CD14-positive monocyte (primary cell): ENCODE results near the gene ANTXR1. TPM values are rescaled to one million over a fixed set of nuclear protein-coding genes. Genes with fewer than 3 reads are reported as not detected.

Source experiments
- DNase-seq, 3 donors: peaks; one replicate each; pipeline ENCODE4 v3.0.0-alpha.2; 2011 to 2022
- H2AFZ ChIP-seq: 2 replicates; pipeline ENCODE4 v1.6.0; 2012; ENCODE audit warnings: mild to moderate bottlenecking, low read depth, low read length, inconsistent platforms; ENCODE audit not compliant: insufficient read depth, poor library complexity, severe bottlenecking
- H3K27ac ChIP-seq, 2 donors: 1 replicate in 1 of 2; 2 replicates in 1 of 2; pipeline ENCODE4 v1.5.1; 2012 to 2013; ENCODE audit warnings: low read length in 2 of 2, control low read depth in 1 of 2, inconsistent platforms in 1 of 2, low read depth in 1 of 2, mild to moderate bottlenecking in 1 of 2
- H3K27me3 ChIP-seq, 2 donors: one replicate each; pipeline versions ENCODE4 v1.6.0 to v1.6.1; 2011 to 2013; ENCODE audit warnings: low read length in 2 of 2; ENCODE audit not compliant: control insufficient read depth in 2 of 2, insufficient read depth in 2 of 2
- H3K36me3 ChIP-seq, 2 donors: replicated peaks in 1 of 2; 1 replicate in 1 of 2; 2 replicates in 1 of 2; pipeline versions ENCODE4 v1.5.1 to v1.6.1; 2012 to 2013; ENCODE audit warnings: low read length in 2 of 2, control low read depth in 1 of 2, inconsistent platforms in 1 of 2, mild to moderate bottlenecking in 1 of 2; ENCODE audit not compliant: insufficient read depth in 2 of 2, control insufficient read depth in 1 of 2
- H3K4me1 ChIP-seq, 2 donors: 1 replicate in 1 of 2; 2 replicates in 1 of 2; pipeline versions ENCODE4 v1.5.1 to v1.6.1; 2012 to 2013; ENCODE audit warnings: low read length in 2 of 2, control low read depth in 1 of 2, inconsistent platforms in 1 of 2, mild to moderate bottlenecking in 1 of 2, moderate library complexity in 1 of 2; ENCODE audit not compliant: insufficient read depth in 2 of 2, control insufficient read depth in 1 of 2
- H3K4me2 ChIP-seq: replicated peaks from 2 replicates; pipeline ENCODE3; 2012; ENCODE audit warnings: low read length, moderate library complexity, mild to moderate bottlenecking; ENCODE audit not compliant: poor library complexity, severe bottlenecking; ENCODE audit errors: extremely low read depth
- H3K4me3 ChIP-seq, 3 experiments: fragments of 200-600 bp in 1 of 3; sonication (generic) in 1 of 3; replicated peaks in 1 of 3; 1 replicate in 2 of 3; 2 replicates in 1 of 3; pipeline ENCODE4 v1.5.1; 2011 to 2013; ENCODE audit warnings: low read length in 3 of 3, mild to moderate bottlenecking in 3 of 3, control low read depth in 2 of 3, low read depth in 2 of 3, inconsistent platforms in 1 of 3, moderate library complexity in 1 of 3
- H3K79me2 ChIP-seq: 2 replicates; pipeline ENCODE4 v1.6.0; 2012; ENCODE audit warnings: mild to moderate bottlenecking, control low read depth, inconsistent platforms, low read length, moderate library complexity; ENCODE audit not compliant: insufficient read depth
- H3K9ac ChIP-seq: 2 replicates; pipeline ENCODE4 v1.6.0; 2017; ENCODE audit warnings: low read length, mild to moderate bottlenecking; ENCODE audit not compliant: insufficient read depth, poor library complexity, severe bottlenecking
- H3K9me3 ChIP-seq, 2 donors: replicated peaks in 1 of 2; 1 replicate in 1 of 2; 2 replicates in 1 of 2; pipeline versions ENCODE4 v1.5.1 to v1.6.1; 2012 to 2013; ENCODE audit warnings: low read length in 2 of 2, control low read depth in 1 of 2; ENCODE audit not compliant: control insufficient read depth in 1 of 2, insufficient read depth in 1 of 2
- H4K20me1 ChIP-seq: 2 replicates; pipeline ENCODE4 v1.6.0; 2012; ENCODE audit warnings: mild to moderate bottlenecking, low read length, control low read depth, moderate library complexity; ENCODE audit not compliant: insufficient read depth
- H3K27ac Mint-ChIP-seq, 7 donors: one replicate each; pipeline ENCODE4 v1.8.0; 2020; ENCODE audit warnings: mild to moderate bottlenecking in 7 of 7, mixed read lengths in 7 of 7, moderate library complexity in 6 of 7, inconsistent platforms in 2 of 7
- H3K27me3 Mint-ChIP-seq, 3 donors: one replicate each; pipeline ENCODE4 v1.8.0; 2021 to 2022; ENCODE audit warnings: low read depth in 3 of 3, mild to moderate bottlenecking in 3 of 3, mixed read lengths in 3 of 3, moderate library complexity in 3 of 3, inconsistent platforms in 1 of 3
- H3K36me3 Mint-ChIP-seq, 2 donors: one replicate each; pipeline ENCODE4 v1.8.0; 2020; ENCODE audit warnings: mixed read lengths in 2 of 2, inconsistent platforms in 1 of 2, mild to moderate bottlenecking in 1 of 2
- H3K4me1 Mint-ChIP-seq: one replicate; pipeline ENCODE4 v1.8.0; 2020; ENCODE audit warnings: mild to moderate bottlenecking, mixed read lengths
- H3K4me3 Mint-ChIP-seq, 2 donors: one replicate each; pipeline ENCODE4 v1.8.0; 2020; ENCODE audit warnings: mild to moderate bottlenecking in 2 of 2, mixed read lengths in 2 of 2, moderate library complexity in 1 of 2
- H3K9me3 Mint-ChIP-seq, 7 donors: one replicate each; pipeline ENCODE4 v1.8.0; 2020 to 2022; ENCODE audit warnings: mixed read lengths in 7 of 7, mild to moderate bottlenecking in 6 of 7, moderate library complexity in 6 of 7, inconsistent platforms in 2 of 7
- WGBS: methylation state at CpG from one replicate; pipeline ENCODE4 v1.1.5; 2013; ENCODE audit warnings: missing lambda C conversion rate; ENCODE audit not compliant: insufficient coverage; 5-methylcytosine and 5-hydroxymethylcytosine counted together
- intact Hi-C, 2 donors: fragments of 100-400 bp; cut with micrococcal nuclease; formaldehyde crosslinking; loops; one replicate each; pipeline versions ENCODE4 v1.15.0 to v1.15.1; 2023
- polyA plus RNA-seq, 3 donors: library from polyadenylated mRNA; depleted of rRNA in 1 of 3; unstranded in 2 of 3; stranded (reverse) in 1 of 3; fragments of 300-500 nt in 2 of 3; fragments of >200 nt in 1 of 3; fragmentation: Illumina TruSeq in 2 of 3; gene quantifications; 1 replicate in 2 of 3; 2 replicates in 1 of 3; pipeline ENCODE4 v1.2.3, GENCODE V29; 2012 to 2021
- TF ChIP-seq, protein P1 (sequence below): fragments of 200-600 bp; IDR thresholded peaks from one replicate; pipeline ENCODE4 v1.8.0; 2022; ENCODE audit warnings: antibody characterized with exemption, mild to moderate bottlenecking

The ANTXR1 gene
- polyA plus RNA-seq, 3 donors: not detected

DNA sequence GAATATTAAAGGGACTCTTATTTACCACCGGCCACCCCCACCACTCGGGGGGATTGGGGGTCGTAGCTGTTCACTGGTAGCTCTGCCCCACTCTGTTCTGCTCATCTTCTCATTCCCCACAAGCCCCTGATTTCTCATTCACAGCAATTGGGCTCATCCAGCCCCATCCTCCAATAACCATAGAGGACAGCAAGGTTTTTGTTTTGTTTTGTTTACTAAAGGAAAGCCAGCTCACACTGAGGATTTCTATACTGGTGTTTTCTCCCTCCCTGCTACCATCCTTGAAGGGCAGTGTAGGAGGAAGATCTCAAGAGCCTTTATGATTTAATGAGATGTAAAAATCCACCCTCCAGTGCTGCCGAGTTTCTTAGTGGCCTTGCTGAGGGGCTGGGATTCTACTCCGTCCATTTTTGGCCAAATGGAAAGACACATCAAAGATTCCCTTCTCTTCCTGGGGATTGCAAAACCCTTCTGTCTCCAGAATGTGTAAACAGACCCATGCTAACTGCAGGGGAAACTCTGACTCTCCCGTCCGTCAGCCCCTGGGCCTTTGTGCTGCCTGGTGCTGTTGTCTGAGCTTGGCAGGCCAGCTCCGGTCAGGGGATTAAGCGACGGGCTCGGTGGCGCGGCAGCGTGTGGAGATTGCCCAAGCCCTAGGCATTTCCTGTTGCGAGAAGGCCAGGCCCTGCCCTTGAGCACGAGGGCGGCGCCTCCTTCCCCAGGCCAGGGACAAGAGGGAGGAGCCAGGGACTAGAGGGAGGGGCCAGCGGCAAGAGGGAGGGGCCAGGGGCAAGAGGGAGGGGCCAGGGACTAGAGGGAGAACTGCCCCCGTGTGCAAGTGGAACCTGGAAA, 165.0 kb downstream of the ANTXR1 start:
- Histone ChIP-seq H3K27me3 (no peaks in the 10 kb centered on the region), H3K9me3 (no peaks in the 10 kb centered on the region), H3K4me1 (peaks cover 43 to 47% of the 10 kb centered on the region in 2 donors), H2AFZ (peak overlapping the region; percentile 74), H3K79me2 (no peaks in the 10 kb centered on the region), H3K4me3 (peak overlapping the region; percentile 11 to 58 (median 24)), H3K27ac (peak overlapping the region; percentile 91 to 95), H3K36me3 (no peaks in the 10 kb centered on the region), H4K20me1 (no peaks in the 10 kb centered on the region), H3K9ac (peak overlapping the region; percentile 68), H3K4me2 (peak overlapping the region; percentile 68)
- no peaks in the 10 kb centered on the region for H3K36me3 Mint-ChIP-seq
- WGBS: 7% methylated on average over 10 of the region's 20 CpGs
- TF ChIP-seq, protein P1, sequence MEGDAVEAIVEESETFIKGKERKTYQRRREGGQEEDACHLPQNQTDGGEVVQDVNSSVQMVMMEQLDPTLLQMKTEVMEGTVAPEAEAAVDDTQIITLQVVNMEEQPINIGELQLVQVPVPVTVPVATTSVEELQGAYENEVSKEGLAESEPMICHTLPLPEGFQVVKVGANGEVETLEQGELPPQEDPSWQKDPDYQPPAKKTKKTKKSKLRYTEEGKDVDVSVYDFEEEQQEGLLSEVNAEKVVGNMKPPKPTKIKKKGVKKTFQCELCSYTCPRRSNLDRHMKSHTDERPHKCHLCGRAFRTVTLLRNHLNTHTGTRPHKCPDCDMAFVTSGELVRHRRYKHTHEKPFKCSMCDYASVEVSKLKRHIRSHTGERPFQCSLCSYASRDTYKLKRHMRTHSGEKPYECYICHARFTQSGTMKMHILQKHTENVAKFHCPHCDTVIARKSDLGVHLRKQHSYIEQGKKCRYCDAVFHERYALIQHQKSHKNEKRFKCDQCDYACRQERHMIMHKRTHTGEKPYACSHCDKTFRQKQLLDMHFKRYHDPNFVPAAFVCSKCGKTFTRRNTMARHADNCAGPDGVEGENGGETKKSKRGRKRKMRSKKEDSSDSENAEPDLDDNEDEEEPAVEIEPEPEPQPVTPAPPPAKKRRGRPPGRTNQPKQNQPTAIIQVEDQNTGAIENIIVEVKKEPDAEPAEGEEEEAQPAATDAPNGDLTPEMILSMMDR: no peak
- intact Hi-C loops: no loop called here
- peaks cover 1 to 5% (median 2%) of the 10 kb centered on the region in 3 donors for H3K27me3 Mint-ChIP-seq
- peak; percentile 93 to 95 (median 94) for DNase-seq
- peak overlapping the region; percentile 72 to 90 for H3K4me3 Mint-ChIP-seq
- H3K4me1 Mint-ChIP-seq: peaks cover 46% of the 10 kb centered on the region
- H3K9me3 Mint-ChIP-seq: peaks cover 0 to 1% (median 0%) of the 10 kb centered on the region in 7 donors
- peak overlapping the region; percentile 97 to 99 (median 98) for H3K27ac Mint-ChIP-seq

DNA sequence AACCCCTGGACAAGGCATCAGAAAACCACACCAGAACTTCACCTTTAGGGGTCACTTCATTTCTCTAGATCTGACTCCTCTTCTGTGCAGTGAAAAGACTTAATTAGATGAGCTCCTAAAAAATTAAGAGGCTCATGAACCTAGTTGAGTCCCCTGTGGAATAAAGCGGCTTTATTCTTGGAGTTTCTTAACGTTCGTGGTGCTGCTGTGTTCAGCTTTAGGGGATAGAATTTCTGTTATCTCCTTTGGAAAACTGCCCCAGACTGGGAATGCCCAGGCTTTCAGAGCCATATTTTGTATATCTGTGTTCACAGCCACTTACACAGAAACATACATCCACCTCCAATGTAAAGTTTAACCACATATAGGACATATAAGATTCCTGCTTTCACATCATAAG, 165.8 kb downstream of the ANTXR1 start:
- Histone ChIP-seq H4K20me1 (no peaks in the 10 kb centered on the region), H3K79me2 (no peaks in the 10 kb centered on the region), H3K4me1 (peaks cover 43 to 47% of the 10 kb centered on the region in 2 donors), H3K27ac (peak overlapping the region in 1 of 2 donors; percentile 95), H3K27me3 (no peaks in the 10 kb centered on the region), H3K9me3 (no peaks in the 10 kb centered on the region), H3K9ac (no peak overlapping the region), H3K4me2 (peak overlapping the region; percentile 68), H3K4me3 (no peak overlapping the region), H2AFZ (no peak overlapping the region), H3K36me3 (no peaks in the 10 kb centered on the region)
- peaks cover under 1 to 3% (median 1%) of the 10 kb centered on the region in 3 donors for H3K27me3 Mint-ChIP-seq
- peaks cover 46% of the 10 kb centered on the region for H3K4me1 Mint-ChIP-seq
- DNase-seq: no peak
- WGBS: no CpG with 5 or more reads among the region's 3 CpGs
- H3K9me3 Mint-ChIP-seq: peaks cover 0 to 1% (median 0%) of the 10 kb centered on the region in 7 donors
- no peaks in the 10 kb centered on the region for H3K36me3 Mint-ChIP-seq
- no peak overlapping the region for H3K4me3 Mint-ChIP-seq
- peak overlapping the region in 4 of 7 donors; percentile 57 to 99 (median 98) for H3K27ac Mint-ChIP-seq
- intact Hi-C loops: no loop called here
- TF ChIP-seq, protein P1: no peak
